K562 (cell line): Measurements from ENCODE around the gene IFITM2. TPM values are rescaled to one million over a fixed set of nuclear protein-coding genes. Genes with fewer than 3 reads are reported as not detected.
A peak's percentile ranks its signal among the peaks of the same experiment; 100 is the strongest.

ENCODE experiments used
- EP400 ChIP-seq: fragments of 450-650 bp; IDR thresholded peaks from 2 replicates; pipeline ENCODE4 v1.6.1; 2017; ENCODE audit warnings: antibody characterized with exemption, mild to moderate bottlenecking, moderate library complexity
- polyA plus RNA-seq, 8 experiments: library from polyadenylated mRNA; depleted of rRNA in 4 of 8; stranded (reverse) in 5 of 8; unstranded in 3 of 8; fragments of >200 nt; fragmentation: Nextera tagmentation in 2 of 8; fragmentation: Illumina TruSeq in 1 of 8; extraction: Ambion mirVana in 2 of 8; extraction: Trizol in 1 of 8; gene quantifications; 2 replicates each; pipeline versions ENCODE4 v1.2.1 to v1.2.3, GENCODE V29; 2011 to 2014; ENCODE audit warnings: inconsistent platforms in 1 of 8, missing spikeins in 1 of 8
- total RNA-seq, 7 experiments: library from RNA; depleted of rRNA in 6 of 7; stranded (reverse); fragments of >200 nt in 6 of 7; fragmentation: Illumina TruSeq in 2 of 7; extraction: Trizol in 2 of 7; gene quantifications; 2 replicates each; pipeline versions ENCODE4 v1.2.1 to v1.2.3, GENCODE V29; 2011 to 2021; ENCODE audit warnings: low replicate concordance in 1 of 7
- TF ChIP-seq, protein P1 (sequence below): fragments of 450-650 bp; IDR thresholded peaks from 2 replicates; pipeline ENCODE4 v1.6.1; 2016; ENCODE audit warnings: mild to moderate bottlenecking, moderate library complexity

Gene IFITM2
- total and polyA plus RNA-seq, 9 of the 15 experiments (the other 6 are each of a cell fraction or from before 2014, with no cell fraction given), result 52.8 to 4,872 (median 356) TPM

- TF ChIP-seq, protein P1, sequence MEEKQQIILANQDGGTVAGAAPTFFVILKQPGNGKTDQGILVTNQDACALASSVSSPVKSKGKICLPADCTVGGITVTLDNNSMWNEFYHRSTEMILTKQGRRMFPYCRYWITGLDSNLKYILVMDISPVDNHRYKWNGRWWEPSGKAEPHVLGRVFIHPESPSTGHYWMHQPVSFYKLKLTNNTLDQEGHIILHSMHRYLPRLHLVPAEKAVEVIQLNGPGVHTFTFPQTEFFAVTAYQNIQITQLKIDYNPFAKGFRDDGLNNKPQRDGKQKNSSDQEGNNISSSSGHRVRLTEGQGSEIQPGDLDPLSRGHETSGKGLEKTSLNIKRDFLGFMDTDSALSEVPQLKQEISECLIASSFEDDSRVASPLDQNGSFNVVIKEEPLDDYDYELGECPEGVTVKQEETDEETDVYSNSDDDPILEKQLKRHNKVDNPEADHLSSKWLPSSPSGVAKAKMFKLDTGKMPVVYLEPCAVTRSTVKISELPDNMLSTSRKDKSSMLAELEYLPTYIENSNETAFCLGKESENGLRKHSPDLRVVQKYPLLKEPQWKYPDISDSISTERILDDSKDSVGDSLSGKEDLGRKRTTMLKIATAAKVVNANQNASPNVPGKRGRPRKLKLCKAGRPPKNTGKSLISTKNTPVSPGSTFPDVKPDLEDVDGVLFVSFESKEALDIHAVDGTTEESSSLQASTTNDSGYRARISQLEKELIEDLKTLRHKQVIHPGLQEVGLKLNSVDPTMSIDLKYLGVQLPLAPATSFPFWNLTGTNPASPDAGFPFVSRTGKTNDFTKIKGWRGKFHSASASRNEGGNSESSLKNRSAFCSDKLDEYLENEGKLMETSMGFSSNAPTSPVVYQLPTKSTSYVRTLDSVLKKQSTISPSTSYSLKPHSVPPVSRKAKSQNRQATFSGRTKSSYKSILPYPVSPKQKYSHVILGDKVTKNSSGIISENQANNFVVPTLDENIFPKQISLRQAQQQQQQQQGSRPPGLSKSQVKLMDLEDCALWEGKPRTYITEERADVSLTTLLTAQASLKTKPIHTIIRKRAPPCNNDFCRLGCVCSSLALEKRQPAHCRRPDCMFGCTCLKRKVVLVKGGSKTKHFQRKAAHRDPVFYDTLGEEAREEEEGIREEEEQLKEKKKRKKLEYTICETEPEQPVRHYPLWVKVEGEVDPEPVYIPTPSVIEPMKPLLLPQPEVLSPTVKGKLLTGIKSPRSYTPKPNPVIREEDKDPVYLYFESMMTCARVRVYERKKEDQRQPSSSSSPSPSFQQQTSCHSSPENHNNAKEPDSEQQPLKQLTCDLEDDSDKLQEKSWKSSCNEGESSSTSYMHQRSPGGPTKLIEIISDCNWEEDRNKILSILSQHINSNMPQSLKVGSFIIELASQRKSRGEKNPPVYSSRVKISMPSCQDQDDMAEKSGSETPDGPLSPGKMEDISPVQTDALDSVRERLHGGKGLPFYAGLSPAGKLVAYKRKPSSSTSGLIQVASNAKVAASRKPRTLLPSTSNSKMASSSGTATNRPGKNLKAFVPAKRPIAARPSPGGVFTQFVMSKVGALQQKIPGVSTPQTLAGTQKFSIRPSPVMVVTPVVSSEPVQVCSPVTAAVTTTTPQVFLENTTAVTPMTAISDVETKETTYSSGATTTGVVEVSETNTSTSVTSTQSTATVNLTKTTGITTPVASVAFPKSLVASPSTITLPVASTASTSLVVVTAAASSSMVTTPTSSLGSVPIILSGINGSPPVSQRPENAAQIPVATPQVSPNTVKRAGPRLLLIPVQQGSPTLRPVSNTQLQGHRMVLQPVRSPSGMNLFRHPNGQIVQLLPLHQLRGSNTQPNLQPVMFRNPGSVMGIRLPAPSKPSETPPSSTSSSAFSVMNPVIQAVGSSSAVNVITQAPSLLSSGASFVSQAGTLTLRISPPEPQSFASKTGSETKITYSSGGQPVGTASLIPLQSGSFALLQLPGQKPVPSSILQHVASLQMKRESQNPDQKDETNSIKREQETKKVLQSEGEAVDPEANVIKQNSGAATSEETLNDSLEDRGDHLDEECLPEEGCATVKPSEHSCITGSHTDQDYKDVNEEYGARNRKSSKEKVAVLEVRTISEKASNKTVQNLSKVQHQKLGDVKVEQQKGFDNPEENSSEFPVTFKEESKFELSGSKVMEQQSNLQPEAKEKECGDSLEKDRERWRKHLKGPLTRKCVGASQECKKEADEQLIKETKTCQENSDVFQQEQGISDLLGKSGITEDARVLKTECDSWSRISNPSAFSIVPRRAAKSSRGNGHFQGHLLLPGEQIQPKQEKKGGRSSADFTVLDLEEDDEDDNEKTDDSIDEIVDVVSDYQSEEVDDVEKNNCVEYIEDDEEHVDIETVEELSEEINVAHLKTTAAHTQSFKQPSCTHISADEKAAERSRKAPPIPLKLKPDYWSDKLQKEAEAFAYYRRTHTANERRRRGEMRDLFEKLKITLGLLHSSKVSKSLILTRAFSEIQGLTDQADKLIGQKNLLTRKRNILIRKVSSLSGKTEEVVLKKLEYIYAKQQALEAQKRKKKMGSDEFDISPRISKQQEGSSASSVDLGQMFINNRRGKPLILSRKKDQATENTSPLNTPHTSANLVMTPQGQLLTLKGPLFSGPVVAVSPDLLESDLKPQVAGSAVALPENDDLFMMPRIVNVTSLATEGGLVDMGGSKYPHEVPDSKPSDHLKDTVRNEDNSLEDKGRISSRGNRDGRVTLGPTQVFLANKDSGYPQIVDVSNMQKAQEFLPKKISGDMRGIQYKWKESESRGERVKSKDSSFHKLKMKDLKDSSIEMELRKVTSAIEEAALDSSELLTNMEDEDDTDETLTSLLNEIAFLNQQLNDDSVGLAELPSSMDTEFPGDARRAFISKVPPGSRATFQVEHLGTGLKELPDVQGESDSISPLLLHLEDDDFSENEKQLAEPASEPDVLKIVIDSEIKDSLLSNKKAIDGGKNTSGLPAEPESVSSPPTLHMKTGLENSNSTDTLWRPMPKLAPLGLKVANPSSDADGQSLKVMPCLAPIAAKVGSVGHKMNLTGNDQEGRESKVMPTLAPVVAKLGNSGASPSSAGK, result peak; percentile 94
- peak; percentile 58; the same call in 1 of the 2 replicates for TF ChIP-seq EP400
These were observed 43.2 kb downstream of the IFITM2 start (continued) for GRCh38 chr11:350723-351255.
